Mucosa of stomach (tissue), 1 donor: ENCODE results near the gene BPHL.
"Not testable (repeated sequence)": the region's sequence is repeated elsewhere in the genome, so short reads cannot be mapped to it uniquely, and the experiment has no call there.

ENCODE experiments used
- H3K27me3 ChIP-seq: one replicate; pipeline ENCODE4 v1.7.0; 2013; ENCODE audit warnings: mild to moderate bottlenecking, low read length; ENCODE audit not compliant: control insufficient read depth, insufficient read depth
- H3K36me3 ChIP-seq: one replicate; pipeline ENCODE4 v1.7.0; 2013; ENCODE audit warnings: low read length; ENCODE audit not compliant: control insufficient read depth, insufficient read depth
- H3K4me1 ChIP-seq: one replicate; pipeline ENCODE4 v1.7.0; 2013; ENCODE audit warnings: mild to moderate bottlenecking, low read length; ENCODE audit not compliant: control insufficient read depth, insufficient read depth
- H3K4me3 ChIP-seq: one replicate; pipeline ENCODE4 v1.7.0; 2013; ENCODE audit warnings: low read length
- H3K9ac ChIP-seq: one replicate; pipeline ENCODE4 v1.7.0; 2013; ENCODE audit warnings: mild to moderate bottlenecking, low read length, moderate library complexity
- H3K9me3 ChIP-seq: one replicate; pipeline ENCODE4 v1.7.0; 2013; ENCODE audit warnings: mild to moderate bottlenecking, low read length, moderate library complexity; ENCODE audit not compliant: control insufficient read depth
- donor health status: Pancreatic carcinoma.

The BPHL gene

GRCh38 chr6:3140201-3140600 lies 21.7 kb downstream of the BPHL start:
- Histone ChIP-seq H3K4me3 (no peak overlapping the region), H3K36me3 (no peaks in the 10 kb centered on the region)

DNA sequence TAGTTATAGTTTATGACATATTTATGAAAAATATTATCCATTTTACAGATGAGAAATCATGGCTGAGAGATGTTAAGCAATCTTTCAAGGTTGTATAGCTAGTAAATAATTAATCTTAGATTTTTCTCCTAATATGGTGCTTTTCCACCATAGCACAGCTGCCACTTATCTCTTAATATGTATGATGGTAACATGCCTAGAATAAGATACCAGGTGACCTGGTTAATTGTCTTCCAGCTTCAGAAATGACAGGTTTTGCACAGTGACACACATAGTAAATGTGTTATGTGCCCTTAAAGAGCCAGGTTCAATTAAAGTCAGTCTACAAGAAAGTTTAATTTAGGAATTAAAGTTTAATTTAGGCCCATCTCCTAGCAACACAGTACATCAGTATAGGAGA lies 24.0 kb downstream of the BPHL start:
- H3K9me3 ChIP-seq = no peaks in the 10 kb centered on the region
- peaks cover 10% of the 10 kb centered on the region for H3K4me1 ChIP-seq
- no peak overlapping the region for H3K4me3 ChIP-seq
- no peaks in the 10 kb centered on the region for H3K27me3 ChIP-seq
- H3K36me3 ChIP-seq = peaks cover 4% of the 10 kb centered on the region
- no peak overlapping the region for H3K9ac ChIP-seq

More at GRCh38 chr6:3140201-3140600, 21.7 kb downstream of the BPHL start:
- Histone ChIP-seq H3K27me3 (no peaks in the 10 kb centered on the region), H3K9ac (no peak overlapping the region), H3K9me3 (no peaks in the 10 kb centered on the region), H3K4me1 (peaks cover 31% of the 10 kb centered on the region)

DNA sequence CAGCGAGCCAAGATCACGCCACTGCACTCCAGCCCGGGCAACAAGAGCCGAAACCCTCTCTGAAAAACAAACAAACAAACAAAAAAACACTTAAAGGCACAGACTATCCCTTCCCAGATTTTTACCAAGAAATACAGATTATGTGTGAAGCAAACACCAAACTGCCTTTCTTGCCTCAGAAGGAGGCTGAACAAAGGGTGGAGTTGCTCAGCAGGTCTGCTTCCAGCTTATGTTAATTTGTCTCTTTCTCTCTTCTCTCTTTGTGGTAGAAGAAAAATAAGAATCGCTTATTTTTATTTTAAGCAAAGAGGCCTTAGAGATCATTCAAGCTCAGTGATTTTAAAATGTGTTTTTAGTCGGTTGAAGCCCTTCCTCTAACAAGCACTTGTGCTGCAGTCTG lies 24.6 kb downstream of the BPHL start:
- Histone ChIP-seq H3K4me3 (no peak overlapping the region), H3K4me1 (peaks cover 10% of the 10 kb centered on the region), H3K36me3 (peaks cover 10% of the 10 kb centered on the region), H3K9me3 (no peaks in the 10 kb centered on the region), H3K27me3 (no peaks in the 10 kb centered on the region), H3K9ac (no peak overlapping the region)

GRCh38 chr6:3144571-3144970 lies 26.1 kb downstream of the BPHL start:
- no peak overlapping the region for H3K9ac ChIP-seq
- H3K36me3 ChIP-seq = peaks cover 13% of the 10 kb centered on the region
- peaks cover under 1% of the 10 kb centered on the region for H3K4me1 ChIP-seq
- H3K4me3 ChIP-seq = no peak overlapping the region
- no peaks in the 10 kb centered on the region for H3K27me3 ChIP-seq
- no peaks in the 10 kb centered on the region for H3K9me3 ChIP-seq

DNA sequence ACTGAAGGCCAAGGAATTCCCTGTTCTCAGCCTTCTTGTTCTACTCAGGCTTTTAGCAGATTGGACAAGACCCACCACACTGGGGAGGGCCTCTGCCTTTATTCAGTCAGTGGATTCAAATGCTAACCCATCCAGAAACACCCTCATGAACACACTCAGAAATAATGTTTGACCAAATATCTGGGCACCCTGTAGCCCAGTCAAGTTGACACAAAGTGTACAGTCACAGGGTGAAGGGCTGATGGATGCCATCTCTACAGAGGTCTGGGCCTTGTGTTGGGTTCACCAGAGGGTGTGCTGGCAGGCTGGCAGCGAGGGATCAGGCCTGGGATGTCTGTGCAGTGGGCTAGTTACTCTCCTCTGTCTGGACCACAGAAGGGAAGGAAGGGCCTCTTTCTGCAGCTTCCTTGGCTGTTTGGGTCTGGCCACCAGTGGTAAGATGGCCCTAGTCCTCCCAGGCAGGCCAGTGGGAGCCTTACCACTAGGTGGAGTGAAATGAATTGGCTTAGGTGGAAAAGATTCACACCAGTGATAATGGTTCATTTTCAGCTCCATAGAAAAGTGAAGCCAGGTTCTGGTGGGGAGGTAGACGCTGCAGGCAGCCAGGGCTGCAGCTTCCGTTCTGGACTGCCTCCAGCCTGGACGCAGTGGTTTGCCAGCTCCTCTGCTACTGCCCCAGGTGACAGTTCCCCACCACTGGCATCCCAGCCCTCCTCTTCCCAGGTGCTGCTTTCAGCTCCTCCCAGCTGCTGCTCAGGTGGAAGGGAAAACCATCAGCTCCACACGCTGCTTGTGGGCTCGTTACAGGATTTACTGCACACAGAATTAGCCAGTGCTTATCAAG lies 29.6 kb downstream of the BPHL start:
- Histone ChIP-seq H3K36me3 (peaks cover 13% of the 10 kb centered on the region), H3K27me3 (no peaks in the 10 kb centered on the region), H3K4me3 (no peak overlapping the region), H3K4me1 (no peaks in the 10 kb centered on the region), H3K9me3 (no peaks in the 10 kb centered on the region), H3K9ac (no peak overlapping the region)

DNA sequence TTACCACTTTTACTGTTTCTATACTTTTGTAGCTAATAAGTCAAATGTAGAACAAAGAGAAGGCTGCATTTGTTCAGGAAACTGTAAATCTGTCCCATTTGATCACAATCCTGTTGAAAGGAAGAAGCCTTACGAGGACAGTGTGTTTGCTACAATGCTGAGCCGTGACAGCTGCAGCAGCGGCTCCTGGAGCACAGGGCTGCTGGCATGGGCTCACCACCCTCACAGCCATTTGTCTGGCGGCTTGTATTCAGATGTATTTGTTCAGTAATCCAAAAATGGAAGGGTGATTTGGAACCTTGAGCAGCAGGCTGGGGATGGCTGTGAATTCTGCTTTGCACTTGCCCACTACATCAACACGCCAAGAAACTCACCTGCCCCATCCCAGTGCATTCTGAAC lies 33.2 kb downstream of the BPHL start:
- Histone ChIP-seq H3K9me3 (no peaks in the 10 kb centered on the region), H3K4me1 (peaks cover 7% of the 10 kb centered on the region), H3K27me3 (no peaks in the 10 kb centered on the region), H3K36me3 (peaks cover 19% of the 10 kb centered on the region), H3K4me3 (no peak overlapping the region), H3K9ac (no peak overlapping the region)

DNA sequence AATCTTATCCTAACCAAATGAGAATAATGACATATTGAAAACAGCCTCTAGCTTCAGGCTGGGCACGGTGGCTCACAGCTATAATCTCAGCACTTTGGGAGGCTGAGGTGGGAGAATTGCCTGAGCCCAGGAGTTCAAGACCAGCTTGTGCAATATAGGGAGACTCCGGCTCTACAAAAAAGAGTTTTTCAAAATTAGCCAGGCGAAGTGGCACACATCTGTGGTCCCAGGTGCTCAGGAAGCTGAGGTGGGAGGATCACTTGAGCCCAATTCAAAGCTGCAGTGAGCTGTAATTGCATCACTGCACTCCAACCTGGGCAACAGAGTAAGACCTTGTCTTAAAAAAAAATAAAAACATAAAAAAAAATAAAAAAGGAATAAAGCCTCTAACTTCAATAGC lies 34.2 kb downstream of the BPHL start:
- H3K27me3 ChIP-seq = no peaks in the 10 kb centered on the region
- no peak overlapping the region for H3K9ac ChIP-seq
- peaks cover 7% of the 10 kb centered on the region for H3K4me1 ChIP-seq
- H3K9me3 ChIP-seq = no peaks in the 10 kb centered on the region
- peaks cover 14% of the 10 kb centered on the region for H3K36me3 ChIP-seq
- no peak overlapping the region for H3K4me3 ChIP-seq

DNA sequence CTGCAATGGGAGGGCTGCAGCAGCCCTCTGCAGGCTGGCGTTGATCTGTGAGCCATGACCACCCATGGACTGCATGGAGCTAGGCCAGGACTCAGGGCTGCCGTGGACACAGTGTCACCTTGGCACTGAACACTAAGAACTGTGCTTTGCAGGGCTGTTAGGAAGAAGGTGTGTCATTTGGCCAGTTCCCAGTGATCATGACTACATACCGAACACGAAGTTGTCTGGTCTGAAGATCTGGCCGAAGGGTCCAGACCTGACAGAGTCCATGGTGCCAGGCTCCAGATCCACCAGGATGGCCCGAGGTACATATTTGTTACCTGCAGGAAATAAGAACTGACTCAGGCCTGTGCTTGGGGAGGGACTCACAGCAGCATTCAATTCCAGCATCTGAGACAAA lies 36.9 kb downstream of the BPHL start:
- not testable (repeated sequence) for H3K36me3 ChIP-seq, H3K27me3 ChIP-seq, H3K9ac ChIP-seq, H3K9me3 ChIP-seq, H3K4me3 ChIP-seq
- H3K4me1 ChIP-seq = peaks cover 28% of the 10 kb centered on the region

DNA sequence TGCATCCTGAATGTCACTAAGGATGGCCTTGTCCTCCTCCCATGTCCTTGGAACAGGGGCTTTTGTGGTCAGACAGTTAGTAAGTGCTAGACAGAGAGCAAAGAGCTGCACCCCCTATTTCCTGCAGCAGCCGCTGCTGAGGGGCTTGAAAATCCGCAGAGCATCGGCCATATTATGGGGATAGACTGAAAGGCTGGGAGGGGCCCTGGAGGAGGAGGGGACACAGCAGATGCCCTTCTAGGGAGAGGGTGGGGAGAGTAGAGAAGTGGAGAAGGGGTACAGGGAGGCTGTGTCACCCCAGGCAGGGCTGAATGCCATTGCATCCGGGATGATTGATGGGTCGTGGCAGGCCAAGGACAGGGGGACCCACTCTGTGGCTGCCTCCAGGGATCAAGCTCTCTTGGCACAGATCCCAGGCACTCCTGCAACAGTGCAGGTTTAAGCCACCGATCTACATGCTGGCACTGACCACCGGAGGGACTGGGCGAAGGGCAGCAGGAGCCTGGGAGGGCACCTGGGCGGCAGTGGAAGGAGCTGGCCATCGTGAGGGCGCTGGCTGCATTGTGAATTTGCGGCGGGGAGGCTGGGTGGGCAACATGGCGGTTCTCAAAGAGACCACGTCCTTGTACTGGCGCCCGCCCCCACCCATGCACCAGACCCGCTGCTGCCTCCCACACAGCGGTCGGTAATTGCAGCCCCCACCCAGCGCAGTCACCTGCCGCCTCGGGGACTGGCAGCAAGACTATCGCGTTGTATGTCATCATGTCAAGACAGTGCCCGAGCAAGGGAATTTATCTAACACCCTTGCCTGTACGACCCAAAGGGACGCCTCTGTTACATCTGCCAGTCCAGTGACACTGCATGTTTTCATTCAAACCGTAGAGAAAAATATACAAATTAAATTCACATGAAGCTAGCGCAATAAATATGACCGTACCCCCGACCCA lies 37.9 kb downstream of the BPHL start:
- H3K9me3 ChIP-seq, H3K27me3 ChIP-seq, H3K36me3 ChIP-seq: not testable (repeated sequence)
- H3K4me3 ChIP-seq = peak overlapping the region; percentile 84
- H3K9ac ChIP-seq = peak overlapping the region; percentile 100
- peaks cover 35% of the 10 kb centered on the region for H3K4me1 ChIP-seq

DNA sequence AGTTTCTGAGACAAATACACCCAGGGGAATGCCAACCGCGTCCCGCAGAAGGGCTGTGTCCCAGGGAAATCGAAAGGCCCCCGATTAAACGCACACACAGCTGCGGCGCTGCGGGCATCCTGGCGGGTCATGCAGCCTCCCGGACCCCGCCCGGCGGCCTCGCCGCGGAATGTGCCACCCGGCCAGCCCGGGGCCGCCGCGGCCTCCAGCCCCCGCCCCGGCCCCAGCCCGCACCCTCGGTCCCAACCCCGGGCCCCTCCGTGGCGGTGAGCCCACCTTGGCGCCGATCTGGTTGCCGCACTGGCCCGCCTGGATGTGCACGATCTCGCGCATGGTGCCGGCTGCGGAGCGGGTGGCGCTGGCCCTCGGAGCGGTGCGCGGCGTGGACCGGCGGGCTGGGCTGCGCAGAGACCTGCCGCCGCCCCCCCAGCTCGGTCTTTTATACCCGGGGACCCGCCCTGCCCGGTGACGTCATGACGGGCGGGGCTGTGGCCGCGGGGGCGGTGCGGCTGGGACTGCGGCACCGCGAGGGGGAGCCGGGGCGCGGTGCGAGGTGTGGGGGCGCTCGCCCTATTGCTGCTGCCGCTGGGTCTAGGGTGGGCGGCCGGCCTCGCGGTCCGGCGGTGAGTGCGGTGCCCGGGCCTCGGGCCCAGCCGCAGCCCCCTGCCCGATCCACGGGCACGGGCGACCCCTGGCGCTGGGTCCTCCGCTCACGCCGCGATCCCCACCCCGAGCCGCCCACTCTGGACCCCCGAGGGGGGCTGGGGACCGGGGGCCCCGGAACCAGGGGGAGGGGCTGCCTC lies 38.8 kb downstream of the BPHL start, which contains the start of gene TUBB2A:
TSS of gene TUBB2A (minus strand) at position 414 of the 803 bp plus-strand sequence. CDS start at position 333, 81 bp downstream.
- H3K4me3 ChIP-seq = peak within 1 kb of the TSS; percentile 84
- peaks cover 7% of the 10 kb centered on the region for H3K36me3 ChIP-seq
- no peaks in the 10 kb centered on the region for H3K9me3 ChIP-seq
- peak within 1 kb of the TSS; percentile 100 for H3K9ac ChIP-seq
- peaks cover 40% of the 10 kb centered on the region for H3K4me1 ChIP-seq
- no peaks in the 10 kb centered on the region for H3K27me3 ChIP-seq

GRCh38 chr6:3159805-3160781 lies 41.6 kb downstream of the BPHL start:
- peaks cover 44% of the 10 kb centered on the region for H3K4me1 ChIP-seq
- no peak overlapping the region for H3K4me3 ChIP-seq
- no peaks in the 10 kb centered on the region for H3K9me3 ChIP-seq
- peaks cover 6% of the 10 kb centered on the region for H3K36me3 ChIP-seq
- peak overlapping the region; percentile 51 for H3K9ac ChIP-seq
- no peaks in the 10 kb centered on the region for H3K27me3 ChIP-seq
